ENCODE measurements around the gene SCD5.

Gene SCD5

DNA sequence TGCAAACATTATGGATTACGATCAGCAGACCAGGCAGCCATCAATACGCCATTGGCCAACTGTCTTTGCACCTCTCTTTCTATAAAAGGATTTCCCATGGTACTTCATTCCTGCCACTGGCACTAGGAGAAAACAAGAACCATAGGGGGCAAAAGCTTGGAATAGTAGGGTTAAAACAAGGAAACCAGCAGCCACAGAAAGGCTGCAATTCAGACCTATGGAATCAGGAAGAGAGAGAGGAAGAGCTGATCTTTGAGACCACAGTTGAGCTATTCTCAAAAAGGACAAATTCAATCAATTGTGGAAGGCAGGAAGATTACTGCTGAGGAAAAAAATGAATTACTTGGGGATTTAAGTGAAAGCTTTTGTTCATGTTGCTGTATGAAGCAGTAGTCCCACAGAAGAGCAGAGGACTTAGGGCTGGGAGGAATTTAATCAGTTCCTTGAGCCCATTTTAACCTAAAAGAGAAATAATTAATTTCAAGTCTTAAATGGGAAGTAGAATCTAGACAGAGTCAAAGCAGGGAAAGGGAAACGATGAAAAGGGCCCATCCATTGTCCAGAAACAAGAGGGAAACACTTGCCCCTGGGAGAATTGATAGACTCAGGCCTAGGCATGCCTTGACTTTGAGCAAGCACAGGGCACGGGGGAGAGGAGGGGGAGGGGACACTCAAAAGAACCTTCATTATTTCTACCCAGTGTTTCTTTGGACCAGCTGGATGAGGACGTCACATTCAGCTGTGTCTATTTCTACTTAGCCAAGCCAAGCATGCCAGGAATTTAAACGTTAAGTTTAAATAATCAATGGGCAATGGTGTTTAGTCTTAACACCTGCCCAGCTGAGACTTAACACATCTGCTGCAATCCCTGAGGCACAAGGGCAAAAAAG, 50.7 kb downstream of the SCD5 start (continued):
- TF ChIP-seq, protein P1, sequence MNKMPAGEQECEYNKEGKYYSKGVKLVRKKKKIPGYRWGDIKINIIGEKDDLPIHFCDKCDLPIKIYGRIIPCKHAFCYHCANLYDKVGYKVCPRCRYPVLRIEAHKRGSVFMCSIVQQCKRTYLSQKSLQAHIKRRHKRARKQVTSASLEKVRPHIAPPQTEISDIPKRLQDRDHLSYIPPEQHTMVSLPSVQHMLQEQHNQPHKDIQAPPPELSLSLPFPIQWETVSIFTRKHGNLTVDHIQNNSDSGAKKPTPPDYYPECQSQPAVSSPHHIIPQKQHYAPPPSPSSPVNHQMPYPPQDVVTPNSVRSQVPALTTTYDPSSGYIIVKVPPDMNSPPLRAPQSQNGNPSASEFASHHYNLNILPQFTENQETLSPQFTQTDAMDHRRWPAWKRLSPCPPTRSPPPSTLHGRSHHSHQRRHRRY (tag by site-specific recombination; IDR thresholded peaks at IDR 0.05), result no peak
- no peak for TF ChIP-seq ZNF404 (tag by site-specific recombination; IDR thresholded peaks at IDR 0.05)
- no peak for TF ChIP-seq ZFP3 (tag by site-specific recombination; IDR thresholded peaks at IDR 0.05; ENCODE audit: low read depth)
- TF ChIP-seq OSR2 (tag by site-specific recombination; IDR thresholded peaks at IDR 0.05), result no peak
- TF ChIP-seq ZNF785 (tag by site-specific recombination; IDR thresholded peaks at IDR 0.05), result no peak
- TF ChIP-seq SCRT2 (tag by site-specific recombination; IDR thresholded peaks at IDR 0.05), result no peak
- no peak for TF ChIP-seq ZXDB (tag by site-specific recombination; IDR thresholded peaks at IDR 0.05)
- TF ChIP-seq HOXD13 (CRISPR knock-in tag; IDR thresholded peaks at IDR 0.05; ENCODE audit: borderline replicate concordance), result no peak
- TF ChIP-seq ZNF792 (tag by site-specific recombination; IDR thresholded peaks at IDR 0.05), result no peak
- TF ChIP-seq ZNF146 (tag by site-specific recombination; IDR thresholded peaks at IDR 0.05), result no peak

DNA sequence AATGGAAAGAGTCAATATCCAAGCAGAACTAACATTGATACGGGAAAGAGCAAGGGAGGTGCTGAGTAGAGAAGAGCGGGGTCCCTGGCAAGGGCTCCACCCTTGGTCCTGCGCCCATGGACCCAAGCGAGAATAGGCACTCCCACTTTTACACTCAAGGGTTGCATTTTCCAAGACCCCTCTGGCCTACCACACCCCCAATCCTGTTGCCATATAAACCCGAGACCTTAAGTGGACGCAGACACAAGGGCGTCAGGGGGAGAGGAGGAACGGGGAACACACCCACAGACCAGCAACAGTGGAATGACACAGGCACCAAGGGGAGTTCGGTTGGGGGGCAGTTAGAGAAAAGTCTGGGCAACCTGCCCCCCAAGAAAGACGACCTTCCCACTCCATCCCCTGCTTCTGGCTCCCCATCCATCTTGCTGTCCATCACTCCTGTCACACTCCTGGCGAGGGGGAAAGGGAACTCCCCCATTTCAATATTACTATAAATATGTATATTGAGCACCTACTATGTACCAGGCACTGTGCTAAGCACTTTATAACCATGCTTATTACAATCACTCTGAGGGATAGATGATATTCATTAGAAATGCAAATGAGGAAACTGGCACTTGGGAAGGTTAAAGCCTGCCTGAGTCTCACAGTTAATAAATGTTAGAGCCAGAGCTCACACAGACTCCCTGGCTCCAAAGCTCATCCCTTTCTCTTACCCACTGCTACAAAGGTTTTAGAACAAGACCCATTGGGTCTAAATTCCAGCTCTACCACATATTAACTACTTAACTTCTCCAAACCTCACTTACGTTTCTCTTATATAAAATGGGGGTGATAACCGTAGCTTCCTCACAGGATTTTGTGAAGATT, 51.7 kb downstream of the SCD5 start:
- peaks cover 4% of the 10 kb centered on the region; the same call in 1 of the 2 replicates for H3K4me1 ChIP-seq (ENCODE audit: control insufficient read depth, insufficient read depth, low read length)
- POLR2A ChIA-PET, result no interaction called here
- no peaks in the 10 kb centered on the region for H3K36me3 ChIP-seq (ENCODE audit: control insufficient read depth in 2 of 2, insufficient read depth in 1 of 2, low read length in 2 of 2)
- CTCF ChIA-PET, result interaction anchor here (0.7 to 1.2 kb wide), 2 partner anchors 179 to 285 kb away, joined by 3 read pairs; no protein-coding TSS in a partner anchor
- no peaks in the 10 kb centered on the region for H3K9me3 ChIP-seq (ENCODE audit: control insufficient read depth, insufficient read depth, low read depth, low read length)
- H3K27ac ChIP-seq (ENCODE audit: extremely low read depth, low read depth, low read length), result no peak overlapping the region
- no peak overlapping the region for H3K4me3 ChIP-seq (ENCODE audit: low read depth, low read length)
- TF ChIP-seq ZNF184 (tag by site-specific recombination; IDR thresholded peaks at IDR 0.05) (no peak), ZNF121 (tag by site-specific recombination; IDR thresholded peaks at IDR 0.05) (no peak)

DNA sequence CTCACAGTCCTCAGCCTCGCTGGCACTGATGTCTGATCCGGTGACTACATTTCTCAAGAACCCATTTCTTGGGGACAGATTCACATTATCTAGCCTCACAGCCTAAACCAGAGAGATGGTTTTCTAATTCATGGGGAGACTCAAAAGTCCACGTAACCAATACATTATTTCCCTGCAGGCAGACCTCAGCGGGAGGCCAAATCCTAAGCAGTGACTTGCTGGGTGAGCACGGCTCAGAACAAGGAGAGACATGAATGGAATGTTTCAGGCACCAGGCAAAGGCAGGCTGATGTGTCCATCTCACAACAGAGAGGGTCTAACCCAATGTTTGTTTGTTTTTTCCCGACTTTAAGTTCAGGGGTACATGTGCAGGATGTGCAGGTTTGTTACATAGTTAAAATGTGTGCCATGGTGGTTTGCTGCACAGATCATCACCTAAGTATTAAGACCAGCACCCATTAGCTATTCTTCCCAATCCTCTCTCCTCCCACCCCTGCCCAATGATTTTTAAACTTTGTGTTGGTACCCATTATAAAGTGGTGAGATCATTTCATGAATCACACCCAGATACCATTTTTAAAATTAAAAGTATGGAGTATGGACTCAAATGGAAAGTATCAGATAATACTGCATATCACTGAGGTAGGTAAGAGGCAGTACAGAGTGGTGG, 53.3 kb downstream of the SCD5 start:
- ChIA-PET POLR2A (no interaction called here), CTCF (no interaction called here)
- peaks cover 4% of the 10 kb centered on the region; the same call in 1 of the 2 replicates for H3K4me1 ChIP-seq (ENCODE audit: control insufficient read depth, insufficient read depth, low read length)
- H3K9me3 ChIP-seq (ENCODE audit: control insufficient read depth, insufficient read depth, low read depth, low read length), result no peaks in the 10 kb centered on the region
- H3K27ac ChIP-seq (ENCODE audit: extremely low read depth, low read depth, low read length), result no peak overlapping the region
- H3K36me3 ChIP-seq (ENCODE audit: control insufficient read depth in 2 of 2, insufficient read depth in 1 of 2, low read length in 2 of 2), result no peaks in the 10 kb centered on the region
- no peak overlapping the region for H3K4me3 ChIP-seq (ENCODE audit: low read depth, low read length)
- TF ChIP-seq EGR2 (tag by site-specific recombination; IDR thresholded peaks at IDR 0.05; ENCODE audit: low read depth) (no peak), ZNF341 (tag by site-specific recombination; IDR thresholded peaks at IDR 0.05; ENCODE audit: low read depth) (peak; percentile 51), ZIC2 (tag by site-specific recombination; IDR thresholded peaks at IDR 0.05) (peak; percentile 34; the same call in 1 of the 2 replicates), GLIS1 (tag by site-specific recombination; IDR thresholded peaks at IDR 0.05) (peak; percentile 46; the same call in 1 of the 2 replicates)

DNA sequence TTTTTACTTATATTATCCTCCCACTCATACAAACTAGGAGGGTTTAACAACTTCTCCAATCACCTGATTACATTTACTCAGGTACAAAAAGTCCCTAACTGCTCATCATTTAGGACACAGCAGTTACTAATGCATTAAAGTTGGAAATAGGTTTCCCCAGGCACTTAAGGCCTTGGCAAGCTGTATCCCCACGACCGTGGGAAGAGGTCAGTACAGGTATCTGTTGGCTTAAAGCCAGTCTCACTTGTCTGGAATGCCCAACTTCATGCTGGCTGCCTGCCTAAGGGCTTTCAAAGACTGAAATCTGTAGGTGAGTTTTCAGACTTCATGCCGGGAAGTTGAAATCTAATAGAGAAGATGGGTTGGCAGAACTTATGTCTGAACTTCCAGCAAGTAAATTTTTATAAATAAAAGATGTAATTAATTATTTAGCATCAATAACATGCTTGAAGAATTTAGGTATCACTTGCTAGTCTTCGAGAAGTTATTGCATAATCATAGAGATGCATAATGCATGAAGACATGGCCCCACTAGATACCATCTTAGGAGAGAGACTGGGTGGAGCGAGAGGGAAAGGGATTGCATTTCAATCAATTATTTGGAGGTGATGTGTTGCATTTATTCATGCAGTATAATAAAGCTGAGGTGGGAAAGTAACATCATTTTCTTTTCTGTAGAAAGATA, 54.2 kb downstream of the SCD5 start:
- CTCF ChIA-PET, result no interaction called here
- no peaks in the 10 kb centered on the region for H3K9me3 ChIP-seq (ENCODE audit: control insufficient read depth, insufficient read depth, low read depth, low read length)
- H3K27ac ChIP-seq (ENCODE audit: extremely low read depth, low read depth, low read length), result no peak overlapping the region
- H3K36me3 ChIP-seq (ENCODE audit: control insufficient read depth in 2 of 2, insufficient read depth in 1 of 2, low read length in 2 of 2), result no peaks in the 10 kb centered on the region
- POLR2A ChIA-PET, result no interaction called here
- H3K4me1 ChIP-seq (ENCODE audit: control insufficient read depth, insufficient read depth, low read length), result peaks cover 4% of the 10 kb centered on the region; the same call in 1 of the 2 replicates
- H3K4me3 ChIP-seq (ENCODE audit: low read depth, low read length), result no peak overlapping the region
- TF ChIP-seq ZNF16 (tag by site-specific recombination; IDR thresholded peaks at IDR 0.05; ENCODE audit: low read depth), result no peak
- TF ChIP-seq ZNF830 (tag by site-specific recombination; IDR thresholded peaks at IDR 0.05; ENCODE audit: low read depth), result no peak
- TF ChIP-seq GFI1B (tag by site-specific recombination; IDR thresholded peaks at IDR 0.05), result no peak
- TF ChIP-seq ZNF214 (tag by site-specific recombination; IDR thresholded peaks at IDR 0.05; ENCODE audit: borderline replicate concordance), result no peak
- TF ChIP-seq ZNF23 (tag by site-specific recombination; IDR thresholded peaks at IDR 0.05; ENCODE audit: borderline replicate concordance), result no peak
- no peak for TF ChIP-seq ZNF121 (tag by site-specific recombination; IDR thresholded peaks at IDR 0.05)
- TF ChIP-seq ZNF555 (tag by site-specific recombination; conservative IDR thresholded peaks at IDR 0.05), result no peak
- TF ChIP-seq BCL11B (tag by site-specific recombination; IDR thresholded peaks at IDR 0.05; ENCODE audit: low read depth), result no peak
- no peak for TF ChIP-seq SCRT2 (tag by site-specific recombination; IDR thresholded peaks at IDR 0.05)
- no peak for TF ChIP-seq ZNF404 (tag by site-specific recombination; IDR thresholded peaks at IDR 0.05)
- TF ChIP-seq ZNF777 (tag by site-specific recombination; IDR thresholded peaks at IDR 0.05; ENCODE audit: borderline replicate concordance), result no peak
- no peak for TF ChIP-seq ZNF501 (tag by site-specific recombination; IDR thresholded peaks at IDR 0.05)
